Calu3 (cell line): ENCODE measurements around the gene IL12RB1. TPM values are rescaled to one million over a fixed set of nuclear protein-coding genes. Genes with fewer than 3 reads are reported as not detected.

Experiments
- BruUV-seq: library from RNA; stranded (reverse); fragments of 400-500 nt; replicated peaks from 2 replicates; lab custom pipeline; 2021; lab: Mats Ljungman, UMichigan
- CTCF ChIA-PET: fragments of 300-600 bp; sonication (Branson Sonifier 250); formaldehyde crosslinking; loops from one replicate; lab custom pipeline; 2022; ENCODE audit warnings: antibody characterized with exemption; lab: Charles Lee
- DNase-seq: peaks from one replicate; pipeline ENCODE4 v3.0.0; 2022
- H3K27ac Mint-ChIP-seq: one replicate; pipeline ENCODE4 v1.8.0; 2022; ENCODE audit warnings: mixed read lengths; ENCODE audit not compliant: unreplicated experiment
- H3K27me3 Mint-ChIP-seq: one replicate; pipeline ENCODE4 v1.8.0; 2022; ENCODE audit warnings: mixed read lengths; ENCODE audit not compliant: unreplicated experiment
- H3K36me3 Mint-ChIP-seq: one replicate; pipeline ENCODE4 v1.8.0; 2022; ENCODE audit warnings: mild to moderate bottlenecking, moderate library complexity, mixed read lengths; ENCODE audit not compliant: insufficient read depth, unreplicated experiment
- H3K4me1 Mint-ChIP-seq: one replicate; pipeline ENCODE4 v1.8.0; 2022; ENCODE audit warnings: mild to moderate bottlenecking, low read depth, mixed read lengths; ENCODE audit not compliant: unreplicated experiment
- H3K4me3 Mint-ChIP-seq: one replicate; pipeline ENCODE4 v1.8.0; 2022; ENCODE audit warnings: mild to moderate bottlenecking, low read depth, moderate library complexity, mixed read lengths; ENCODE audit not compliant: unreplicated experiment
- H3K9me3 Mint-ChIP-seq: one replicate; pipeline ENCODE4 v1.8.0; 2022; ENCODE audit warnings: low read depth, mixed read lengths; ENCODE audit not compliant: unreplicated experiment
- CTCF ChIP-seq: fragments of 200-600 bp; IDR thresholded peaks from one replicate; pipeline ENCODE4 v1.8.0; 2022; ENCODE audit warnings: antibody characterized with exemption; ENCODE audit not compliant: unreplicated experiment
- intact Hi-C: fragments of 100-400 bp; cut with micrococcal nuclease; formaldehyde crosslinking; loops from one replicate; pipeline ENCODE4 v1.10.0; 2022; ENCODE audit not compliant: unreplicated experiment
- total RNA-seq: library from RNA; stranded (reverse); gene quantifications from 2 replicates; pipeline ENCODE4 v1.2.3, GENCODE V29; 2022

The IL12RB1 gene
- total RNA-seq, 1 experiment from 2014 or later: not detected

- no peak for TF ChIP-seq CTCF
- BruUV-seq: no TSS peak
Measured at GRCh38 chr19:18120127-18120526, 33.4 kb upstream of the IL12RB1 start.

GRCh38 chr19:18119717-18120105, 33.0 kb upstream of the IL12RB1 start:
- Mint-ChIP-seq H3K36me3 (peaks cover 17% of the 10 kb centered on the region), H3K4me3 (no peak overlapping the region), H3K27me3 (no peaks in the 10 kb centered on the region), H3K9me3 (no peaks in the 10 kb centered on the region), H3K27ac (no peak overlapping the region), H3K4me1 (peaks cover 13% of the 10 kb centered on the region)
- intact Hi-C loops: no loop called here
- no peak for DNase-seq
- CTCF ChIA-PET: no interaction called here
- TF ChIP-seq CTCF: no peak
- BruUV-seq: no TSS peak

More at GRCh38 chr19:18120127-18120526, 33.4 kb upstream of the IL12RB1 start:
- peaks cover 17% of the 10 kb centered on the region for H3K36me3 Mint-ChIP-seq
- H3K27ac Mint-ChIP-seq: no peak overlapping the region
- no peaks in the 10 kb centered on the region for H3K9me3 Mint-ChIP-seq
- intact Hi-C loops: no loop called here
- CTCF ChIA-PET: no interaction called here
- peaks cover 13% of the 10 kb centered on the region for H3K4me1 Mint-ChIP-seq
- DNase-seq: no peak
- H3K4me3 Mint-ChIP-seq: no peak overlapping the region
- no peaks in the 10 kb centered on the region for H3K27me3 Mint-ChIP-seq

- DNase-seq: no peak
- TF ChIP-seq CTCF: no peak
- intact Hi-C loops: no loop called here
- CTCF ChIA-PET: no interaction called here
- Mint-ChIP-seq H3K36me3 (peaks cover 17% of the 10 kb centered on the region), H3K27ac (no peak overlapping the region), H3K9me3 (no peaks in the 10 kb centered on the region), H3K4me1 (peaks cover 13% of the 10 kb centered on the region), H3K4me3 (peak overlapping the region; percentile 90), H3K27me3 (no peaks in the 10 kb centered on the region)
- no TSS peak for BruUV-seq
Measured at GRCh38 chr19:18119013-18119716, 32.4 kb upstream of the IL12RB1 start.

GRCh38 chr19:18118420-18119012, 31.8 kb upstream of the IL12RB1 start:
- intact Hi-C loops: no loop called here
- no peak for TF ChIP-seq CTCF
- CTCF ChIA-PET: no interaction called here
- BruUV-seq: no TSS peak
- H3K9me3 Mint-ChIP-seq: no peaks in the 10 kb centered on the region
- H3K4me3 Mint-ChIP-seq: peak overlapping the region; percentile 90
- H3K36me3 Mint-ChIP-seq: peaks cover 17% of the 10 kb centered on the region
- H3K4me1 Mint-ChIP-seq: peaks cover 13% of the 10 kb centered on the region
- H3K27ac Mint-ChIP-seq: no peak overlapping the region
- no peaks in the 10 kb centered on the region for H3K27me3 Mint-ChIP-seq
- DNase-seq: no peak
